ENCODE data around the gene TIGD1. TPM values are rescaled to one million over a fixed set of nuclear protein-coding genes. Genes with fewer than 3 reads are reported as not detected.
"Not testable (repeated sequence)": the region's sequence is repeated elsewhere in the genome, so short reads cannot be mapped to it uniquely, and the experiment has no call there.

Gene TIGD1
- total RNA-seq, 1 experiment from 2014 or later, result 14.9 TPM

GRCh38 chr2:232533944-232534710, 16.2 kb downstream of the TIGD1 start:
- Mint-ChIP-seq H3K36me3 (ENCODE audit: insufficient read depth, unreplicated experiment) (no peaks in the 10 kb centered on the region), H3K4me3 (ENCODE audit: low read depth, unreplicated experiment) (no peak overlapping the region), H3K27ac (ENCODE audit: unreplicated experiment) (no peak overlapping the region), H3K9me3 (ENCODE audit: low read depth, unreplicated experiment) (no peaks in the 10 kb centered on the region), H3K4me1 (ENCODE audit: low read depth, unreplicated experiment) (no peaks in the 10 kb centered on the region), H3K27me3 (ENCODE audit: unreplicated experiment) (peaks cover 79% of the 10 kb centered on the region)
- TF ChIP-seq, protein P1, sequence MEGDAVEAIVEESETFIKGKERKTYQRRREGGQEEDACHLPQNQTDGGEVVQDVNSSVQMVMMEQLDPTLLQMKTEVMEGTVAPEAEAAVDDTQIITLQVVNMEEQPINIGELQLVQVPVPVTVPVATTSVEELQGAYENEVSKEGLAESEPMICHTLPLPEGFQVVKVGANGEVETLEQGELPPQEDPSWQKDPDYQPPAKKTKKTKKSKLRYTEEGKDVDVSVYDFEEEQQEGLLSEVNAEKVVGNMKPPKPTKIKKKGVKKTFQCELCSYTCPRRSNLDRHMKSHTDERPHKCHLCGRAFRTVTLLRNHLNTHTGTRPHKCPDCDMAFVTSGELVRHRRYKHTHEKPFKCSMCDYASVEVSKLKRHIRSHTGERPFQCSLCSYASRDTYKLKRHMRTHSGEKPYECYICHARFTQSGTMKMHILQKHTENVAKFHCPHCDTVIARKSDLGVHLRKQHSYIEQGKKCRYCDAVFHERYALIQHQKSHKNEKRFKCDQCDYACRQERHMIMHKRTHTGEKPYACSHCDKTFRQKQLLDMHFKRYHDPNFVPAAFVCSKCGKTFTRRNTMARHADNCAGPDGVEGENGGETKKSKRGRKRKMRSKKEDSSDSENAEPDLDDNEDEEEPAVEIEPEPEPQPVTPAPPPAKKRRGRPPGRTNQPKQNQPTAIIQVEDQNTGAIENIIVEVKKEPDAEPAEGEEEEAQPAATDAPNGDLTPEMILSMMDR (IDR thresholded peaks at IDR 0.05; ENCODE audit: unreplicated experiment), result no peak
- DNase-seq, result no peak
- no TSS peak for BruUV-seq (replicated peaks)
- intact Hi-C loops (cut with micrococcal nuclease; ENCODE audit: unreplicated experiment), result no loop called here
- CTCF ChIA-PET, result no interaction called here

DNA sequence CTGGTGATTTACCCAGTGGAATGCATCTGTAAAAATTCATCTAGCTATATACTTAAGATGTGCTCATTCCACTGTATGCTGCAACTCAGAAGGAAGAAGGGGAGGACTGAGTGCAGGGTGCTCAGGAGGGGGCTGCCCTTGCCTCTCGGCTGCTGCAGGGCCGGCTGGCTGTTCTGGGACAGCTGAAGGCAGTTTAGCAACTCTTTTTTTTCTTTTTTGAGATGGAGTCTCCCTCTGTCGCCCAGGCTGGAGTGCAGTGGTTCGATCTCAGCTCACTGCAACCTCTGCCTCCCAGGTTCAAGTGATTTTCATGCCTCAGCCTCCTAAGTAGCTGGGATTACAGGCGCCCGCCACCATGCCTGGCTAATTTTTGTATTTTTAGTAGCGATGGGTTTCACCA, 17.5 kb downstream of the TIGD1 start:
- peaks cover 79% of the 10 kb centered on the region for H3K27me3 Mint-ChIP-seq (ENCODE audit: unreplicated experiment)
- CTCF ChIA-PET, result interaction anchor here (0.5 kb wide), 1 partner anchor 129 kb away, joined by 3 read pairs; no protein-coding TSS in a partner anchor
- intact Hi-C loops (cut with micrococcal nuclease; ENCODE audit: unreplicated experiment); BruUV-seq (replicated peaks); H3K27ac Mint-ChIP-seq (ENCODE audit: unreplicated experiment); H3K4me3 Mint-ChIP-seq (ENCODE audit: low read depth, unreplicated experiment); DNase-seq; H3K36me3 Mint-ChIP-seq (ENCODE audit: insufficient read depth, unreplicated experiment); H3K9me3 Mint-ChIP-seq (ENCODE audit: low read depth, unreplicated experiment); H3K4me1 Mint-ChIP-seq (ENCODE audit: low read depth, unreplicated experiment): not testable (repeated sequence)

- Mint-ChIP-seq H3K4me1 (ENCODE audit: low read depth, unreplicated experiment) (no peaks in the 10 kb centered on the region), H3K9me3 (ENCODE audit: low read depth, unreplicated experiment) (no peaks in the 10 kb centered on the region), H3K4me3 (ENCODE audit: low read depth, unreplicated experiment) (no peak overlapping the region), H3K27ac (ENCODE audit: unreplicated experiment) (no peak overlapping the region), H3K36me3 (ENCODE audit: insufficient read depth, unreplicated experiment) (no peaks in the 10 kb centered on the region), H3K27me3 (ENCODE audit: unreplicated experiment) (peaks cover 79% of the 10 kb centered on the region)
- intact Hi-C loops (cut with micrococcal nuclease; ENCODE audit: unreplicated experiment), result no loop called here
- CTCF ChIA-PET, result interaction anchor here (0.5 kb wide), 1 partner anchor 129 kb away, joined by 3 read pairs; no protein-coding TSS in a partner anchor
- no TSS peak for BruUV-seq (replicated peaks)
- TF ChIP-seq, protein P1 (IDR thresholded peaks at IDR 0.05; ENCODE audit: unreplicated experiment), result no peak
- no peak for DNase-seq
These were observed 17.9 kb downstream of the TIGD1 start for GRCh38 chr2:232532419-232532818.

DNA sequence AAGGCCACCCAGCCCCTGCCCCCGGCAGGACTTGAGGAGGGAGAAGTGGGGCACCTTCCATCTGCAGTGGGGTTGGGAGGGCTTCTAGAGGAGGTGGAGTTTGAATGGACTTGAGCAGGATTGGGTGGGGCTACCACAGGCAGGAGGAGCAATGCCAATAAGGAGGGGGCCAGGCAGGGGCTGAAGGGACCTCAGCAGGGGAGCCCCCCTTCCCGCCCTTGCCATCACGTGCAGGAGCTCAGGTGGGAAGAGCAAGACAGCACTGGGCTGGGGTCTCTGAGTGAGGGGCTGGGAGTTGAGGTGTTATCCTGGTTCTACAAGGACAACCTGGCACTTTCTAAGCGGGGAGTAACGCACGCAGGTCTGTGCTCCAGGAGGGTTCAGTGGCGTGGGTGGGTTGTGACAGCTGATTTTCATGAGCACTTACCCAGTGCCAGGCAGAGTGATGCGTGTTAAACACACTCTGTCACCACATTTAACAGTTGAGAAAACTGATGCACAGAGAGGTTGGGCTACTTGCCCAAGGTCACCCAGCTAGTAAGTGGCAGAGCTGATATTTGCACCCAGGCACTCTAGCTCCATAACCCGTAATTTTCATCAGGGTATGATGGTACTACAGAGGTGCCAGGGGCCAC, 19.6 kb downstream of the TIGD1 start:
- H3K36me3 Mint-ChIP-seq (ENCODE audit: insufficient read depth, unreplicated experiment), result no peaks in the 10 kb centered on the region
- no peak overlapping the region for H3K4me3 Mint-ChIP-seq (ENCODE audit: low read depth, unreplicated experiment)
- CTCF ChIA-PET, result interaction anchor here (0.6 kb wide), 1 partner anchor 15 kb away, joined by 5 read pairs; no protein-coding TSS in a partner anchor
- intact Hi-C loops (cut with micrococcal nuclease; ENCODE audit: unreplicated experiment), result no loop called here
- no peak overlapping the region for H3K27ac Mint-ChIP-seq (ENCODE audit: unreplicated experiment)
- TF ChIP-seq, protein P1 (IDR thresholded peaks at IDR 0.05; ENCODE audit: unreplicated experiment), result no peak
- H3K4me1 Mint-ChIP-seq (ENCODE audit: low read depth, unreplicated experiment), result no peaks in the 10 kb centered on the region
- peaks cover 79% of the 10 kb centered on the region for H3K27me3 Mint-ChIP-seq (ENCODE audit: unreplicated experiment)
- DNase-seq, result no peak
- no TSS peak for BruUV-seq (replicated peaks)
- no peaks in the 10 kb centered on the region for H3K9me3 Mint-ChIP-seq (ENCODE audit: low read depth, unreplicated experiment)
